T follicular helper cell (primary cell): ENCODE results near the gene AP4M1.

Experiments used
- DNase-seq: peaks from one replicate; pipeline ENCODE4 v3.0.0-alpha.2; 2020; ENCODE audit warnings: low read depth

AP4M1 gene

DNA sequence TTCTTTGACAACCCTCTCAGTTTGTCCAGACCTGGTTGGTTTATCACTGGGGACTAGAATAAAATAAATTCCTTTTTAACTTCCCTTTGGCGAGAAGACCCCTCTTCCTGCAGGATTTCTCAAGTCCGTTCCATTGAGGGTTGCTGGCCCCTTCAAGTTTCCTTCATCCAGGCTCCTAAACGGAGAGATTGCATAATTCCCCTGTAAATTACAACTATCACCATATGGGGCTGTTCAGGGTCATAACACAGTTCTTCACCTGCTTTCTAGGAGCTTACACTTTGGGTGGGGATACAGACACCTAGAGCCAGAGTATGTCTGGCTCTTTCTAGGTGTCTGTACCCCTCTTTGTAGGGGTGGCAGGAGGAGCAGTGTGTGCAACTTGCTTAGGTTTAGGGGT, 15.9 kb upstream of the AP4M1 start:
- DNase-seq: no peak

DNA sequence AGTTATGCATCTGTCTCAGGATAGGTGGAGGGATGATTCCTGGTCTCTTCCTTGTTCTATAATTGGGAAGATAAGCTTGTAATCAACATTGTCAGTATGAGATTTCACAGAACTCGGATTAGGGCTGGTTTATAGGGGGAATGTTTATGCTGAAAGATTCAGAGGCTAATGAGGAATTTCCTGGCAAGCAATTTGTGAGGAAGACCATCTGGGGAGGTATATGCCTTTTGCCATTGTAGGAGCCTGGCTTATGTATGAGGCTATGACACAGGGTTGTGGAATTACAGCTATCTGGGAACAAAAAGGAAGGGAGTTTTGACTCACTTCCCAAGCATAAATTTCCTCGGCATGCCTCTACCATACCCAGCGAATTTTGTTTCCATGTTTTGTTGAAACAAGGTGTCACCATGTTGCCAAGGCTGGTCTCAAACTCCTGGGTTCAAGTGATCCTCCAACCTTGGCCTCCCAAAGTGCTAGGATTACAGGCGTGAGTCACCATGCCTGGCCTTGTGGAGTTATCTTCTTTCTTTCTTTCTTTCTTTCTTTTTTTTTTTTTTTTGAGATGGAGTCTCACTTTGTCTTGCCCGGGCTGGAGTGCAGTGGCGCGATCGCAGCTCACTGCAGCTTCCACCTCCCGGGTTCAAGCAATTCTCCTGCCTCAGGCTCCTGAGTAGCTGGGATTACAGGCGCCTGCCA, 14.2 kb upstream of the AP4M1 start:
- no peak for DNase-seq

DNA sequence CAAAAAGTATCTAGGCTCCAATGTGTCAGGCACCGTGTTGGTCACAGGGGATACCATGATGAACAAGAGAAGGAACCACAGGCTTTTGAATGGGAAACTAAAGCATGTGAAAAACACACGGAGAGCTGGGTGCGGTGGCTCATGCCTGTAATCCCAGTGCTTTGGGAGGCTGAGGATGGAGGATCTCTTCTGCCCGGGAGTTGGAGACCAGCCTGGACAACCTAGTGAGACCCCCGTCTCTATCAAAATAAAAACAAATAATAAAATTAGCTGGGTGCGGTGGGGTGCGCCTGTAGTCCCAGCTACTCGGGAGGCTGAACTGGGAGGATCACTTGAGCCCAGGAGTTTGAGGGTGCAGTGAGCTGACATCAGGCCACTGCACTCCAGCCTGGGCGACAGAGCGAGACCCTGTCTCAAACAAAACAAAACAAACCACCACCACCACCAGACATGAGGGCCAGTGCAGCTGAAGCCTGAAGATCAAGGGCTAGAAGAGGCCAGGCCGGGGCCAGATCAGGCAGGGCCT, 13.3 kb upstream of the AP4M1 start:
- no peak for DNase-seq

DNA sequence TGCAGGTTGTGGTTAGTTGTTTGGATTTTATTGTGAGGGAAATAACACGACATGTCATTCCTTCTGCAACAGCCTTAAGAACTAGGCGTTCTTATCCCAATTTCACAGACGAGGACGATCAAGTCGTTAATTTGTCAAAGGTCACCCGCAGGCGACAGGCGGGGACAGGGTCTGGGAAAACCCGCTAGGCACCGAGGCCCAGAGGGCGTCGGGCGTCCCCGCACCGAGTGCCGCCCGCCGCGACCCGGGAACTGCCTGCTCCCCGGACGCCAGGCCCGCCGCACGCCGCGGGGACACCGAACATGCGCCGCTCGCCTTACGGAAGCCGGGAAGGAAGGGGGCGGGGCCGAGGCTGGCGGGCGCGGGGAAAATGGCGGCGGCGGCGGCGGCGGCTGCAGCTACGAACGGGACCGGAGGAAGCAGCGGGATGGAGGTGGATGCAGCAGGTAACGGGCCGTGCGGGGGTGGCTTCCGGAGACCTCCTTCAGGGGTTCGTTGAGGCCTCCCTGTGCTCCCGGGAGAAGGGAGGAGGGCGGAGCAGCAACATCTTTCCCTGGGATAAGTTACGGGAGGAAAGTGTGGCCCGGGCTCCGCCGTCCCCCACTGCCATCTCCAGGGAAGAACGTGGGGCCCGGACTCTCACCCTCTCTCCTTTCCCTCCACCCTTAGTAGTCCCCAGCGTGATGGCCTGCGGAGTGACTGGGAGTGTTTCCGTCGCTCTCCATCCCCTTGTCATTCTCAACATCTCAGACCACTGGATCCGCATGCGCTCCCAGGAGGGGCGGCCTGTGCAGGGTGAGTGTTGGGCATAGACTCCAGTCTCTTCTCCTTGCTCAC, 12.6 kb upstream of the AP4M1 start, which contains the start of gene COPS6:
TSS of gene COPS6 (plus strand) at position 349 of the 837 bp plus-strand sequence. CDS start at position 371, 22 bp downstream.
- peak; percentile 86 for DNase-seq

DNA sequence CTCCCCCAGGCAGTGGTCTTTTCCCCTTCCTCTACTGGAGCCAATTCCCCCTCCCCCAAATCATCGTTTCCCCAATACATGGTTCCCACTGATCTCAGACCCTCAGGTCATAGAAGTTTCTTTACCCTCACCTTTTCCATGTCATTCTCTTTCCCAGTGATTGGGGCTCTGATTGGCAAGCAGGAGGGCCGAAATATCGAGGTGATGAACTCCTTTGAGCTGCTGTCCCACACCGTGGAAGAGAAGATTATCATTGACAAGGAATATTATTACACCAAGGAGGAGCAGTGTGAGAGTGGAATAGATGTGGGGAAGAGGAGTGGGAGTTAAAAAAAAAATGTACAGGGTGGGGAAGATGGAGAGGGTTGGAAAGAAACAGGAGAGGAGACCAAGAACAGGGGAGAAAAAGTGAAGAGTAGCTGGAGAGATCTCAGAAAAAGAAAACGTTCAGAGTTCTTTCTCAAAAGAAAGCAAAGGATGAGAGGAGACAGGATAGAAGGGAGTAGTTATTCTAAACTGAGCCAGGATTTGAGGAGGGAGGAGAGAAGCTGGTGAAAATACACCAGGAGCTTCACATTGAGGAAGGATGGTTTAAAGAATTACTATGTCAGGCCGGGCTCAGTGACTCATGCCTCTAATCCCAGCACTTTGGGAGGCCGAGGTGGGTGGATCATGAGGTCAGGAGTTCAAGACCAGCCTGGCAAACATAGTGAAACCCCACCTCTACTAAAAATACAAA, 11.8 kb upstream of the AP4M1 start:
- DNase-seq: no peak

DNA sequence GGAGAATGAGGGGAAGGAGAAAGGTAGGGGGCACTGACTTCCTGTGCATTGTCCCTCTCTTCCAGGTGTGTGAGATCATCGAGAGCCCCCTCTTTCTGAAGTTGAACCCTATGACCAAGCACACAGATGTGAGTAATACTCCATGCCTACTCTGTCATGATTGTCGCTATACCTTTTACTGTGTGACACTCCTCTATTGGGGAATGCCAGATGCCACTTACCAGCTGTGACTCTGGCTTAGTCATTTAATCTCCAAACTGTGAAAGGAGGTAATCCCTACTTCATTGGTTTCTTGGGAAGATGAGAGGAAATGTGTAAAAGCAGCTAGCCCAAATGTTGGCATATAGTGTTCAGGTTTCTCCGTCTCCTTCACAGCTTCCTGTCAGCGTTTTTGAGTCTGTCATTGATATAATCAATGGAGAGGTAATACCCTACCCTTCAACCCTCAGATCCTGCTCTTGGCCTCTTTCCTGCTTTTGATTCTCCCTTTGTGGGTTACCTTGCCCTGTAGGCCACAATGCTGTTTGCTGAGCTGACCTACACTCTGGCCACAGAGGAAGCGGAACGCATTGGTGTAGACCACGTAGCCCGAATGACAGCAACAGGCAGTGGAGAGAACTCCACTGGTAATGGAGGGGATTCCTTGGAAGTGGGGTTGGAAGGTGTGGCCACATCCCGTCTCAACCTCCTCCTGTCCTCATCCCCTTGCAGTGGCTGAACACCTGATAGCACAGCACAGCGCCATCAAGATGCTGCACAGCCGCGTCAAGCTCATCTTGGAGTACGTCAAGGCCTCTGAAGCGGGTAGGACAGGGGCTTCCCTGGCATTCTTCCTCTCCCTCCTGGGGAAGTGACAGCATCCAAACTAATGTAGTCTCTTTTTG, 10.7 kb upstream of the AP4M1 start:
- DNase-seq: no peak

DNA sequence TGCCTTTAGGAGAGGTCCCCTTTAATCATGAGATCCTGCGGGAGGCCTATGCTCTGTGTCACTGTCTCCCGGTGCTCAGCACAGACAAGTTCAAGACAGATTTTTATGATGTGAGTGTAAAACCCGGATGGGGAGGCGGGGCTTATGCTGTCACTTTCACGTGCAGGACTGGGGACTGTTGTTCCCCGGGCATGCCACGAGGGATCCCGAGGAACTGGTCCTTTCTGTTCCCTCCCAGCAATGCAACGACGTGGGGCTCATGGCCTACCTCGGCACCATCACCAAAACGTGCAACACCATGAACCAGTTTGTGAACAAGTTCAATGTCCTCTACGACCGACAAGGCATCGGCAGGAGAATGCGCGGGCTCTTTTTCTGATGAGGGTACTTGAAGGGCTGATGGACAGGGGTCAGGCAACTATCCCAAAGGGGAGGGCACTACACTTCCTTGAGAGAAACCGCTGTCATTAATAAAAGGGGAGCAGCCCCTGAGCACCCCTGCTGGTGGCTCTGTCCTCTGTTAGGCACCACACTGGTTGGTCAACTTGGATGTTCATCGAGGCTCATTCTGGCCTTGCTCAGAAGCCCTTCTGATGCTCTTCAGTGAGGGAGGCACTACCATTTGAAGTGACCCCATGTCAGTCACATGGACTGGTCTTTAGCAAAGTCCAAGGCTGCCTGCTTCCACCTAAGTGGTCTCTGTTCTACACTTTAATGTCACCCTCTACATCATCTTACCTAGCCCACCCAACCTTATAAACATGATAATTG, 9.8 kb upstream of the AP4M1 start:
- DNase-seq: no peak

DNA sequence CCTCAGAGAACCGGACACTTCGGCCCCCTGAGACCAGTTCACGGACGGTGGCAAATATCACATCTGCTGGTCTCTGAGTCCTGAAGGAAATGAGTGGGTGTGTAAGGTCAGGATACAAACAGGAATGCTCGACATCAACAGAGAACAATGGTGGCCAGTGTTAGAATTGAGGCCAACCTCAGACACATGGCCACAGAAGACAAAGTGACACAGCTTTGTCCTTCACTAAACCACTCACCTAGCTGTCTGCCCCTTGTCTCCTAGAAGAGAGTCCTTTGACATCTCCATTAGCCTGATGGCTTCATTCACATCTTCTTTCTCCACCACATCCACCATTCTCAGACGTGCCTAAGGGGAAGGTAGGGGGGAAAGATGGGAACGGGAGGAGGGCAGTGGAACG, 8.4 kb upstream of the AP4M1 start:
- no peak for DNase-seq

DNA sequence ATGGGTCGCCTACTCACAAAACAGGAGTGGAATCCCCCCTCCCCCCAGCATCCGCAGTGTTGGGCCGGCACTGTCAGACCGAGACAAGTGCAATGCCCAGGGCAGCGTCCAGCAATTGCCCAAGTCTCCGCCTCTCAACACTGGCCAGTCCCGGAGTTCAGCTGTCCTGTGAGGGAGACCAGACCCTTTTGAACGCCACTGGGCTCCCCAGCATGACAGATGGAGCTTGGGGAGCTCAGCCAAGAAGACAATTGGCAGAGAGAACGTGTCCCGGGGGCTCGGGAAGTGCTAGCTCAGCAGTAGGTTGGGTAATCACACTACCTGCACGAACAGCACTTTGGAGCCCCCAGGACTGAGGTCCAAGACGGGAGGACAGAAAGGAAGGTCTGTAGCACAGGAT, 7.9 kb upstream of the AP4M1 start:
- no peak for DNase-seq

DNA sequence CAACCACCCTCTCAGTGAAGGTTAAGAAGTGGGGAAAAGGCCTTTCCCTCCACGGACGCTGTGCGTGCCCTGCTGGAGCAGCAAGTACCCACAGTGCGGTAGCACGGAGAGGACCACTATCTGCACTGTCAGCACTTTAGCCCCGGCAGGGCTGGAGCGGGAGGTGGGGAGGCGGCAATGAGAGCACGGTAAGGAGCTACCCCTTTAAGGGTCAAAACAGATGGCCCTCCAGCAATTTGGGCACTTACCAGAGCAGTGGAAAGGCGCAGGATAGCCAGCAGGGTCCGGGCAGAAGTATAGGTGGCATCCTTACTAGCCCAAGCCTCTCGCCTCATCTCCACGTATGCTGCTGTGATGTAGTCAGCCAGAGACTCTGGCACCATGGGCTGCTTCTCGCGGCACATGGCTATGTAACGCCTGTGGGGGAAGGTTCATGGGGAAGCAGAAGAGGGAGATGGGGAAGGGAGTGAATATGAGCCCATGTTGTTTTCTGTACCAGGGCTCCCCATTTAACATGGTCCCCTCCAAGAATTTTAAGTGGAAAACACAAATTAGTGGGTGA, 7.4 kb upstream of the AP4M1 start:
- no peak for DNase-seq

DNA sequence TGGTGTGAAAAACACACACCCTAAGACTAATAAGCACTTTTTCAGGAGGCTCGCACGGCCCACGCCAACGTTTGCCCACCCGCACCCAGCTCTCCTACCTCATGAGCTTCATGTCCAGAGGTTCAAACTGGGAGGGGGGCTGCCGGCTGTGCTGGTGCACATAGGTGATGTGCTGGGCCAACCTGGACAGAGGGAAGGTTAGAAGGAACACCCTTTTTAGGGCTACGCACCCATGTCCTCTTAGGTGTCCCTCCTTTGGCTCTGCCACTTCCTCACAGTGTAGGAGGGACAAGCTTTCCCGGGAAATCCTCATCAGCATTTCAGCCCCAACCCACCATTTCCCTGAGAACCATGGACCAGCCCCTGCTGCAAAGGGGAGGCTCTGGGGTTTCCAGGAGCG, 6.2 kb upstream of the AP4M1 start:
- DNase-seq: no peak

DNA sequence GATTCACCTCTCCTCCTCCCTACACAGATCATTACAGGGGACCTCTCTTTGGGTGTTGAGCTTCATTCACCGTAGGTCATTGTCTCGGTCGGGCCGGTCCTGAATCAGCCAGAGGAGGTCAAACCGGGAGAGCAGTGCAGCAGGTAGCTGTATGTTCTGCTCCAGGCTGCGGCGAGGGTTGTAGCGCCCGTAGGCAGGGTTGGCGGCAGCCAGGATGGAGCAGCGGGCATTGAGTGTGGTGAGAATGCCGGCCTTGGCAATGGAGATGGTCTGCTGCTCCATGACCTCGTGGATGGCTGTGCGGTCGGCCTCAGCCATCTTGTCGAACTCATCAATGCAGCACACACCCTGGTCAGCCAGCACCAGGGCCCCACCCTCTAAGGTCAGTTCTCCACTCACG, 5.7 kb upstream of the AP4M1 start:
- DNase-seq: no peak

DNA sequence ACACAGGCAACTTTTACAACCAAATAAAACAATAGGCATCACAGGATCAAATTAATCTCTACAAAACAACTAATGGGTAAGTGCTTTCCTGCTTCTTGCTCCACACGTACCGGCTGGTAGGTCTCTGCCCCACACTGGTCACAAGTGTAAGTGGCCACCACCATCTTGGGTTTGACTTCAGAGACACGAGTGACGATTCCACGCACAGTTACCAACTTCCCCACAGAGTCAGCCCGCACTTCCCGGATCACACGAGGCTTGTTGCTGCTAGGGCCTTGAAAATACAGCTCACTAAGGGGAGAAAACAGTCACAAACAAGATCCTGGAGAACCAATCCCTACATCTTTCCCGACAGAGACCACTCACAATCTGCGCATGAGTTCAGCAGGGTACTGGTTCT, 2.5 kb upstream of the AP4M1 start:
- no peak for DNase-seq

DNA sequence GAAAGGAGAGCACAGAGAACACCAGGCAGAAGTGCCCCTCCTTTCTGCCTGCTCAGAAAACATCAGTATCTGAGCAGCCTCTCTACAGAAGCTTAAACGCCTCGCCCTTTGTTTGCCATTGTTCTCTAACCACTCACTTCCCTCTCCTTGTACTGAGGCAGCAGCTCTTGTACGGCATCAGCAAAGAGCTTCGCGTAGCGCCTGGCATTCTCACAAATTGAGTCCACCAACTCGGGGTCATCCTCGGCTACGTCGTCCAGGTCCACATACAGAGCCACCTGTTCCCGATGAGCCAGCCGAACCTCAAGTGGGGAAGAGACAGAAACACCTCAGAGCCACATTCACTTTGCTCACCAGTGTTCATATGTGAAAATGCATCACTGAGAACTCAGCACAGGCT, 2.0 kb upstream of the AP4M1 start:
- DNase-seq: no peak

DNA sequence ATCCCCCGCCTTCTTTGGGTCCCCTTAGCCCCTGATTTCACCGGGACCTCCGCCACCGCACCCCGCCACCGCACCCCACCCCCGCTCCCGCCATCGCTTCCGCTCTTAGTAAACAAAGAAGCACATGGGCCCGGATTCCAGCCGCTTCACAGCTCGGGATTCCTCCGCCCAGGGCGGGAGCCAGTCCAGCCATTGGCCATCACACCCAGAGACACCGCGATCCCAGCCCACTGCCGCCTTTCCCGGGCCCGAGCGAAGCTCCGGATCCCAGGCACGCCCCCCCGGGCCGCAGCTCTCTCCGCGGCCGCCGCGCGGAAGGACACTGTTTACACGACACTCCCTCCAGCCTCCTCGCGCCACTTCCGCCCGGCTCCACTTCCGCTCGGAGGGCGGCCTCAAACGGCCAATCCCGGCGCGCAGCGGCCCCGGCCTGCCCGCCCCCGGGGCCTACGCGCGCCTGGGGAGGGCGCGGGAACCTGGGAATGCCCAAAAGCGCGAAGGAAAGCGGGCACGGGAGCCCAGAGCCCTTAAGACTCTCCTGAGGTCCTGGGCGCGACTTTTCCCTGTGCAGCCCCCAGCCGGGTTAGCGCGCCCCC, 925 bp upstream of the AP4M1 start:
- peak; percentile 78 for DNase-seq

DNA sequence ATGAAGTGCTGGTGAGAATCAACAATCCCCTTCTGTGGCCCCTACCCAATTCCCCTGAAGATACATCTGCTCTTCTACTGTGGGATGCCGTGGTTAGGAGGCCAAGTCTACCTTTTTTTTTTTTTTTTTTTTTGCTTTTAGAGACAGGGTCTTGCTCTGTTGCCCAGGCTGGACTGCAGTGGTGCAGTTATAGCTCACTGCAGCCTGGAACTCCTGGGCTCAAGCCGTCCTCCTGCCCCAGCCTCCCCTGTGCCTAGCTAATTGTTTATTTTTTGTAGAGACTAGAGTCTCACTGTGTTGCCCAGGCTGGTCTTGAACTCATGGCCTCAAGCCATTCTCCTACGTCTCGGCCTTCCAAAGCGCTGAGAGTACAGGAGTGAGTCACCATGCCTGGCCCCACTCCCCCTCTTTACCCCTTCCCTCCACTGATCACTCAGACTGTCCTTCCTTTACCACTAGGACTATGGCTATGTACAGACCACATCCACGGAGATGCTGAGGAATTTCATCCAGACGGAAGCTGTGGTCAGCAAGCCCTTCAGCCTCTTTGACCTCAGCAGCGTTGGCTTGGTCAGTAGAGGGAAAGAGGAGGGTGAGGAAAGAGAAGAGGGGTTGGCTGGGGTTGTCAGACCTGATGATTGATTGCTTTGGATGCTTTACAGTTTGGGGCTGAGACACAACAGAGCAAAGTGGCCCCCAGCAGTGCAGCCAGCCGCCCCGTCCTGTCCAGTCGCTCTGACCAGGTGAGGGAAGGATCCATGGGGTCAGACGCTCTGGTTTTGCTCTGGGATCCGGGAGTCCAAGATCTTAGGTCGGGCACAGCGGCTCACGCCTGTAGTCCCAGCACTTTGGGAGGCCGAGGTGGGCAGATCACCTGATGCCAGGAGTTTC, 1.8 kb downstream of the AP4M1 start:
- DNase-seq: no peak

DNA sequence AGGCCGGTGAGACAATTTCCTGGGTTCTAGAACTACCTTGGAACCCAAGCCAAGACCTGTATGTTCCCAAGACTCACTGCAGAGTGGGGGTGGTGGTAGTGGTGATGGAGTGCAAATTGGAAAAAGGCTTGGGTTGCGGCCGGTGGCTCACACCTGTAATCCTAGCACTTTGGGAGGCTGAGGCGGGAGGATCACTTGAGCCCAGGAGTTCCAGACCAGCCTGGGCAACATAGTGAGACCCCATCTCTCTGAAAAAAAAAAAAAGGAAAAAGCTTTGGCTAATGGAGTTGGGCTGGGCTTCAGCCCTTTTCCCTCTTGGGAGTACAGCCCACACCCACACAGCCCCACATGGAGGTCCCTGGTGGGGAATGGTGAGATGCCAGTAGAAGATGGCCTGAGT, 4.1 kb downstream of the AP4M1 start:
- DNase-seq: no peak

DNA sequence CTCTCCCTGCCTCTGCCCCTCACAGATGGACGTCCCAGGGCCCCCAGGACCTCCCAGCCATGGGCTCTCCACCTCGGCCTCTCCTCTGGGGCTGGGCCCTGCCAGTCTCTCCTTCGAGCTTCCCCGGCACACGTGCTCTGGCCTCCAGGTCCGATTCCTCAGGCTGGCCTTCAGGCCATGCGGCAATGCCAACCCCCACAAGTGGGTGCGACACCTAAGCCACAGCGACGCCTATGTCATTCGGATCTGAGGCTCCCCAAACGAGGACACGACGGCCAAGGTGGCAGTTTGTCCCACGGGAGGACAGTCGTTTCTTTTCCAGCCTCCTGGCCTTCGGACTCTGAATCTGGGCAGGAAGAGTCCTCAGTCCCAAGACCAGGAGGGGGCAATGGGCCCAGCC, 5.2 kb downstream of the AP4M1 start:
- DNase-seq: no peak
